CD4-positive, alpha-beta T cell treated with Interferon alpha-2 for 1 hour (primary cell): ENCODE results near the gene COL18A1.
"Not testable (repeated sequence)": the region's sequence is repeated elsewhere in the genome, so short reads cannot be mapped to it uniquely, and the experiment has no call there.

Source experiments
- DNase-seq, 2 donors: peaks; one replicate each; pipeline ENCODE4 v3.0.0-alpha.2; 2020 to 2022

The COL18A1 gene

GRCh38 chr21:45442686-45443594 lies 38.0 kb downstream of the COL18A1 start:
- DNase-seq = not testable (repeated sequence)

GRCh38 chr21:45443595-45444181 lies 38.7 kb downstream of the COL18A1 start:
- DNase-seq = peak in 1 of 2 donors; percentile 3

GRCh38 chr21:45444385-45444784 lies 39.4 kb downstream of the COL18A1 start:
- DNase-seq = no peak

DNA sequence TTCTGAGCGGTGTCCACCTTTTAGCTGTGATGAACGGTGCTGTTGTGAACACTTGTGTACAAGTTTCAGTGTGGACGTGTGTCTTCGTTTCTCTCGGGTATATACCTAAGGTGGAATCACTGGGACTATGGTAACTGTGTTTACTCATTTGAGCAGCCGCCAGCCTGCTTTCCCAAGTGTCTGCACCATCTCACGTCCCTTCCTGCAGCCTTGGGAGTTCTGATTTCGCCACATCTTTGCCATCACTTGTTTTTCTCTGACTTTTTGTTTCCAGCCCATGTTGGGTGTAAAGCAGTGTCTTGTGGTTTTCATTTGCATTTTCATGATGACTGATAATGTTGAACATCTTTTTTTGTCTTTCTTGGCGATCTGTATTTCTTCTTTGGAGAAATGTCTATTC lies 40.4 kb downstream of the COL18A1 start:
- DNase-seq = no peak

- no peak for DNase-seq
Measured at GRCh38 chr21:45447821-45448220, 42.9 kb downstream of the COL18A1 start.

- no peak for DNase-seq
Measured at GRCh38 chr21:45448283-45448809, 43.4 kb downstream of the COL18A1 start.

- DNase-seq = no peak
Measured at GRCh38 chr21:45448810-45449657, 44.1 kb downstream of the COL18A1 start.

DNA sequence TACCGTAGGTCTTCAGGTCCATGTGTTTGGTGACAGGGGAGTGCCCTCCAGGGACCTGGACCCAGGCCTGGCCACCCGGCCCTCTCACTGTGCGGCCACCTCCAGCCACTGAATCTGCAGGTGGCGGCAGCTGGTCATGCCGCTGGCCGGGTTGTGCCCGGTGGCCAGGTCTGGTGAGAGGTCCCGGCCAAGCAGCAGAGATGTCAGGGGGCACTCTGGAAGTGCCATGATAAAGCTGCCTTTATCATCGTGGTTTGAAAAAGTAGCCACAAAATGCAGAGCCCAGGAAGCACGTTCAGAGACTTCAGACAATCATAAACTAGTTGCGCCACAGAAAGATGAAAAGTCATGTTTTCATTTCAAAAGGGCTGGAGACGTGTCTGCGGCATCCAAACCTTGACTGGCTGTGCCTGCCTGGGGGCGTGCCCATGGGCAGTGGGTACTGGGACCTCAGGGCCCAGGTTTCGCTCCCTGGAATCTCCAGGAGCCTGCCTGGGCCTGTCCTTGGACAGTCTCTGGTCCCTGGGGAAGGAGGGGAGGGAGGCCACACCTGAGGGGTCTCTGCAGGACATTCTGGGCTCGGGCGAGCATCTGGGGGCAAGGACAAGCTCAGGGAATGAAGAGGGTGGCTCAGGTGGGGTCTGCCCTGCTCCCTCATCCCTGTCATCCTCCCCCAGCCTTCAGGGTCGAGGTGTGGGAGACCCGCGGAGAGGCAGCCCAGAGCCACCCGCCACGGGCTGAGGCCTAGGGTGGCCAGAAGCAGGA lies 44.9 kb downstream of the COL18A1 start:
- no peak for DNase-seq

- no peak for DNase-seq
Measured at GRCh38 chr21:45450423-45451090, 45.6 kb downstream of the COL18A1 start.

GRCh38 chr21:45451091-45451740 lies 46.3 kb downstream of the COL18A1 start:
- DNase-seq = no peak

GRCh38 chr21:45451771-45452182 lies 46.8 kb downstream of the COL18A1 start:
- DNase-seq = no peak

- no peak for DNase-seq
Measured at GRCh38 chr21:45452696-45453307, 47.8 kb downstream of the COL18A1 start.

DNA sequence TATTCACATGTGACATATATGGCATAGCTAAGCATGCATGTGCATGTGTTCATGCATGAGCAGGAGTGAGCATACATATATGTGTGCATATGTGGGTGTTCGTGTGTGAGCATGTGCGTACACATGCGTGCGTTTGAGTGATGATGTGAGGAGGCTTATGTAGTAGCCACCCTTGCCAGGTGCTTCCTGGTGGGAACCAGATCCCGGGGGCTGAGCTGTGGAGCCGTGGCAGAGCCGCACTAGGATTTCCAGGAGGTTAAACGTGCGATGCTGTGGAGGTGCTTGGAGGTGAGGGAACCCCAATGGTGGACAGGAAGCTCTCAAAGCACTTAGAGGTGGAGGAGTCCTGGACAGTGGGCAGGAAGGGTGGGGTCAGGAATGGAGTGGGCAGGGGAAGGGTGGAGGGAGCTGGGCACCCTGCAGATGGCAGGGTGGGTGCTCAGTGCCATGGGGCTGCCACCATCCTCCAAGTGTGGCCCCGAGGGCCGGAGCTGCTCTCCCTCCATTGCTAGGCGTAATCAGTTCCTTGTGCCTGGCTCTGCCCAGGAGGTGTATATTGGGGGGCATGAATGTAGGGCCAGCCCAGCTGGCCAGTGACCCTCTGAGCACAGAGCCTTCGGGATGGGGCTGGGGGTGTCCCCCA lies 48.5 kb downstream of the COL18A1 start:
- no peak for DNase-seq

GRCh38 chr21:45454060-45454925 lies 49.3 kb downstream of the COL18A1 start:
- no peak for DNase-seq

DNA sequence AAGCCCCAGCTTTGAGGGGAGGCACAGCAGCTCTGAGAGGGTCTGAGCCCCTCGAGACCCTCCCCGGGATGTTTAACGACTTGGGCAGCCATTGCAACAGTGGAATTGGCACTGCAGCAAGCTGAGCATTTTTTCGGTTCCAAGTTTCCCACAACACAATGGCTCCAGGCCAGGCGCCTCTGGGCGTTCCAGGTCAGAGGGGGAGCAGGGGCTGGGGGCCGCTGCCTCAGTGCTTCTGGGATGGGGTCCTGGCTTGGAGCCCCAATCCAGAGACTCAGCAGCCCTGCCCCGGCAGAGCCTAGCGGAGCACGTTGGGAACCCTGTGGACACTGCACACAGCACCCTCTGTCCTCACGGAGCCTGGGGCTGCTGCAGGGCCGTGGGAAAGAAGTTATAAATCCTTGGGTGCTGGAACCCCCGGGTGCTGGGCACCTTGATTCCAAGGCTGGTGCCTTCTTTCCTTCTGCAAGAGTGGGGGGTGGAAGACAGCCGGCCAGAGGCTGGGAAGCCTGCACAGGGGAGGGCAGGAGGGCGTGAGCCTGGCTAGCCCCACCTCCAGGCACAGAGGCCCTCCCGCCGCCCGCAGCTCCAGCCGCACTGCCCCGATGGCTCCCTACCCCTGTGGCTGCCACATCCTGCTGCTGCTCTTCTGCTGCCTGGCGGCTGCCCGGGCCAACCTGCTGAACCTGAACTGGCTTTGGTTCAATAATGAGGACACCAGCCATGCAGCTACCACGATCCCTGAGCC lies 50.1 kb downstream of the COL18A1 start:
- DNase-seq = no peak

DNA sequence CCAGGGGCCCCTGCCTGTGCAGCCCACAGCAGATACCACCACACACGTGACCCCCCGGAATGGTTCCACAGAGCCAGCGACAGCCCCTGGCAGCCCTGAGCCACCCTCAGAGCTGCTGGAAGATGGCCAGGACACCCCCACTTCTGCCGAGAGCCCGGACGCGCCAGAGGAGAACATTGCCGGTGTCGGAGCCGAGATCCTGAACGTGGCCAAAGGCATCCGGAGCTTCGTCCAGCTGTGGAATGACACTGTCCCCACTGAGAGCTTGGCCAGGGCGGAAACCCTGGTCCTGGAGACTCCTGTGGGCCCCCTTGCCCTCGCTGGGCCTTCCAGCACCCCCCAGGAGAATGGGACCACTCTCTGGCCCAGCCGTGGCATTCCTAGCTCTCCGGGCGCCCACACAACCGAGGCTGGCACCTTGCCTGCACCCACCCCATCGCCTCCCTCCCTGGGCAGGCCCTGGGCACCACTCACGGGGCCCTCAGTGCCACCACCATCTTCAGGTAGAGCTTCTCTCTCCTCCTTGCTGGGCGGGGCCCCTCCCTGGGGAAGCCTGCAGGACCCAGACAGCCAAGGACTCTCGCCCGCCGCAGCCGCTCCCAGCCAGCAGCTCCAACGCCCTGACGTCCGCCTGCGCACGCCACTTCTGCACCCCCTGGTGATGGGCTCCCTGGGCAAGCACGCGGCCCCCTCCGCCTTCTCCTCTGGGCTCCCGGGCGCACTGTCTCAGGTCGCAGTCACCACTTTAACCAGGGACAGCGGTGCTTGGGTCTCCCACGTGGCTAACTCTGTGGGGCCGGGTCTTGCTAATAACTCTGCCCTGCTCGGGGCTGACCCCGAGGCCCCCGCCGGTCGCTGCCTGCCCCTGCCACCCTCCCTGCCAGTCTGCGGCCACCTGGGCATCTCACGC lies 51.0 kb downstream of the COL18A1 start:
- DNase-seq = no peak

DNA sequence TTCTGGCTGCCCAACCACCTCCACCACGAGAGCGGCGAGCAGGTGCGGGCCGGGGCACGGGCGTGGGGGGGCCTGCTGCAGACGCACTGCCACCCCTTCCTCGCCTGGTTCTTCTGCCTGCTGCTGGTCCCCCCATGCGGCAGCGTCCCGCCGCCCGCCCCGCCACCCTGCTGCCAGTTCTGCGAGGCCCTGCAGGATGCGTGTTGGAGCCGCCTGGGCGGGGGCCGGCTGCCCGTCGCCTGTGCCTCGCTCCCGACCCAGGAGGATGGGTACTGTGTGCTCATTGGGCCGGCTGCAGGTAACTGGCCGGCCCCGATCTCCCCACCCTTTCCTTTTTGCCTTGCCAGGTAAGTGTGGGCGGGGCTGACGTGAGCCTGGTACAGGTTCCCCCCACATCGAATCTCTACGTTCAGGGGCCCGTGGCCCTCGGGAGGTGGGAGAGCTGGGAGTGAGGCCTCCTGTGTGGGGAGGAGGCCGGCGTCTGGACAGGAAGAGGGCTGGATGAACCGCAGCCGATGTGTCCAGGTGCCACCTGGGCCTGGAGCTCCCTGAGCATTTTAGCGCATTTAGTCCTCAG lies 51.7 kb downstream of the COL18A1 start:
- DNase-seq = no peak
